HEK293 (cell line): ENCODE results near the gene OR4Q2.
"Not testable (repeated sequence)": the region's sequence is repeated elsewhere in the genome, so short reads cannot be mapped to it uniquely, and the experiment has no call there.

Experiments
- CTCF ChIA-PET: fragments of 350-600 bp; formaldehyde crosslinking; extraction: SDS; loops from one replicate; lab custom pipeline; 2021; ENCODE audit warnings: antibody characterized with exemption; lab: Yijun Ruan, JAX
- POLR2A ChIA-PET: fragments of 300-600 bp; formaldehyde crosslinking; extraction: SDS; loops from one replicate; lab custom pipeline; 2020; ENCODE audit warnings: antibody characterized with exemption, inconsistent platforms; lab: Yijun Ruan, JAX
- H3K27ac ChIP-seq: fragments of 200-500 bp; sonication (Bioruptor generic); 2 replicates; pipeline ENCODE4 v1.5.1; 2014; ENCODE audit warnings: low read depth, low read length, control low read depth, inconsistent platforms; ENCODE audit errors: extremely low read depth
- H3K36me3 ChIP-seq, 2 experiments: fragments of 200-500 bp in 1 of 2; sonication (Bioruptor generic) in 1 of 2; 1 replicate in 1 of 2; 2 replicates in 1 of 2; pipeline ENCODE4 v1.5.1; 2014 to 2017; ENCODE audit warnings: inconsistent platforms in 2 of 2, low read length in 2 of 2; ENCODE audit not compliant: control insufficient read depth in 2 of 2, insufficient read depth in 1 of 2
- H3K4me1 ChIP-seq: fragments of 200-500 bp; sonication (Bioruptor generic); 2 replicates; pipeline ENCODE4 v1.5.1; 2014; ENCODE audit warnings: mild to moderate bottlenecking, low read length, inconsistent platforms; ENCODE audit not compliant: control insufficient read depth, insufficient read depth
- H3K4me3 ChIP-seq: 2 replicates; pipeline ENCODE4 v1.5.1; 2011; ENCODE audit warnings: low read depth, mild to moderate bottlenecking, control low read depth, low read length, moderate library complexity
- H3K9me3 ChIP-seq: fragments of 200-500 bp; sonication (Bioruptor generic); 2 replicates; pipeline ENCODE4 v1.5.1; 2014; ENCODE audit warnings: low read depth, low read length, inconsistent platforms; ENCODE audit not compliant: control insufficient read depth, insufficient read depth
- FEZF1 ChIP-seq: fragments of 450-650 bp; formaldehyde crosslinking; IDR thresholded peaks from 2 replicates; pipeline ENCODE4 v1.5.1; 2016; ENCODE audit warnings: missing biosample characterization, missing genetic modification characterization
- GLIS1 ChIP-seq: fragments of 450-650 bp; formaldehyde crosslinking; IDR thresholded peaks from 2 replicates; pipeline ENCODE4 v1.5.1; 2016; ENCODE audit warnings: missing biosample characterization, missing genetic modification characterization
- MEIS1 ChIP-seq: sonication (generic); formaldehyde crosslinking; IDR thresholded peaks from 2 replicates; pipeline ENCODE4 v1.8.1; 2022; ENCODE audit warnings: missing genetic modification reagents, mild to moderate bottlenecking, borderline replicate concordance
- PATZ1 ChIP-seq: fragments of 450-650 bp; formaldehyde crosslinking; IDR thresholded peaks from 2 replicates; pipeline ENCODE4 v1.5.1; 2016; ENCODE audit warnings: missing biosample characterization, missing genetic modification characterization
- PBX3 ChIP-seq: sonication (generic); formaldehyde crosslinking; IDR thresholded peaks from 2 replicates; pipeline ENCODE4 v1.8.1; 2022; ENCODE audit warnings: mild to moderate bottlenecking, moderate library complexity, missing genetic modification reagents
- PRDM4 ChIP-seq: fragments of 450-650 bp; formaldehyde crosslinking; IDR thresholded peaks from 2 replicates; pipeline ENCODE4 v1.5.1; 2017; ENCODE audit warnings: missing biosample characterization, missing genetic modification characterization
- ZBTB48 ChIP-seq: fragments of 450-650 bp; formaldehyde crosslinking; IDR thresholded peaks from 2 replicates; pipeline ENCODE4 v1.5.1; 2016; ENCODE audit warnings: missing biosample characterization, missing genetic modification characterization
- ZNF155 ChIP-seq: fragments of 450-650 bp; formaldehyde crosslinking; IDR thresholded peaks from 2 replicates; pipeline ENCODE4 v1.5.1; 2016; ENCODE audit warnings: missing biosample characterization, missing genetic modification characterization
- ZNF16 ChIP-seq: fragments of 450-650 bp; formaldehyde crosslinking; IDR thresholded peaks from 2 replicates; pipeline ENCODE4 v1.5.1; 2016; ENCODE audit warnings: low read depth, missing biosample characterization, missing genetic modification characterization
- ZNF169 ChIP-seq: fragments of 450-650 bp; formaldehyde crosslinking; IDR thresholded peaks from 2 replicates; pipeline ENCODE4 v1.5.1; 2016; ENCODE audit warnings: missing biosample characterization, missing genetic modification characterization
- ZNF174 ChIP-seq: fragments of 450-650 bp; formaldehyde crosslinking; IDR thresholded peaks from 2 replicates; pipeline ENCODE4 v1.5.0; 2017; ENCODE audit warnings: missing biosample characterization, mild to moderate bottlenecking, missing genetic modification characterization
- ZNF184 ChIP-seq: fragments of 450-650 bp; IDR thresholded peaks from 2 replicates; pipeline ENCODE4 v1.5.1; 2018; ENCODE audit warnings: missing biosample characterization, mild to moderate bottlenecking, missing genetic modification characterization
- ZNF223 ChIP-seq: fragments of 450-650 bp; formaldehyde crosslinking; IDR thresholded peaks from 2 replicates; pipeline ENCODE4 v1.5.1; 2016; ENCODE audit warnings: missing biosample characterization, missing genetic modification characterization
- ZNF239 ChIP-seq: fragments of 450-650 bp; formaldehyde crosslinking; IDR thresholded peaks from 2 replicates; pipeline ENCODE4 v1.5.1; 2016; ENCODE audit warnings: missing biosample characterization, missing genetic modification characterization
- ZNF311 ChIP-seq: fragments of 450-650 bp; formaldehyde crosslinking; IDR thresholded peaks from 2 replicates; pipeline ENCODE4 v1.5.1; 2017; ENCODE audit warnings: missing biosample characterization, missing genetic modification characterization, borderline replicate concordance
- ZNF324 ChIP-seq: fragments of 450-650 bp; formaldehyde crosslinking; IDR thresholded peaks from 2 replicates; pipeline ENCODE4 v1.5.1; 2016; ENCODE audit warnings: missing biosample characterization, missing genetic modification characterization
- ZNF354C ChIP-seq: fragments of 450-650 bp; formaldehyde crosslinking; IDR thresholded peaks from 2 replicates; pipeline ENCODE4 v1.5.1; 2016; ENCODE audit warnings: missing biosample characterization, missing genetic modification characterization, low read depth, borderline replicate concordance
- ZNF416 ChIP-seq: fragments of 450-650 bp; formaldehyde crosslinking; IDR thresholded peaks from 2 replicates; pipeline ENCODE4 v1.5.1; 2016; ENCODE audit warnings: missing biosample characterization, missing genetic modification characterization
- ZNF501 ChIP-seq: fragments of 450-650 bp; formaldehyde crosslinking; IDR thresholded peaks from 2 replicates; pipeline ENCODE4 v1.5.1; 2016; ENCODE audit warnings: missing biosample characterization, missing genetic modification characterization
- ZNF560 ChIP-seq: fragments of 450-650 bp; formaldehyde crosslinking; IDR thresholded peaks from 2 replicates; pipeline ENCODE4 v1.5.1; 2017; ENCODE audit warnings: missing biosample characterization, missing genetic modification characterization, borderline replicate concordance
- ZNF623 ChIP-seq: fragments of 450-650 bp; formaldehyde crosslinking; IDR thresholded peaks from 2 replicates; pipeline ENCODE4 v1.5.1; 2016; ENCODE audit warnings: missing biosample characterization, missing genetic modification characterization
- ZNF654 ChIP-seq: fragments of 450-650 bp; formaldehyde crosslinking; IDR thresholded peaks from 2 replicates; pipeline ENCODE4 v1.5.1; 2016; ENCODE audit warnings: low read depth, missing biosample characterization, missing genetic modification characterization
- ZNF677 ChIP-seq: fragments of 450-650 bp; IDR thresholded peaks from 2 replicates; pipeline ENCODE4 v1.5.0; 2018; ENCODE audit warnings: missing biosample characterization, mild to moderate bottlenecking, missing genetic modification characterization, moderate library complexity
- ZNF776 ChIP-seq: fragments of 450-650 bp; formaldehyde crosslinking; IDR thresholded peaks from 2 replicates; pipeline ENCODE4 v1.5.0; 2017; ENCODE audit warnings: missing biosample characterization, missing genetic modification characterization, borderline replicate concordance

Gene OR4Q2

GRCh38 chr14:20001863-20002262, at the start of gene OR4Q2:
Gene OR4Q2 (plus strand): TSS chr14:20002163.
- ChIA-PET CTCF (interaction anchor here (0.7 kb wide), 1 partner anchor 155 kb away, joined by 3 read pairs; no protein-coding TSS in a partner anchor), POLR2A (no interaction called here)
- TF ChIP-seq ZNF184 (no peak), ZNF776 (tag by site-specific recombination) (no peak), GLIS1 (tag by site-specific recombination) (no peak), ZNF501 (tag by site-specific recombination) (no peak), FEZF1 (no peak), ZNF354C (tag by site-specific recombination) (no peak), ZNF311 (tag by site-specific recombination) (no peak), ZNF174 (tag by site-specific recombination) (no peak), ZNF560 (tag by site-specific recombination) (no peak)
- no peaks in the 10 kb centered on the region for H3K36me3 ChIP-seq
- no peak within 1 kb of the TSS for H3K27ac ChIP-seq
- H3K9me3 ChIP-seq: no peaks in the 10 kb centered on the region
- no peaks in the 10 kb centered on the region for H3K4me1 ChIP-seq
- H3K4me3 ChIP-seq: no peak within 1 kb of the TSS

- H3K9me3 ChIP-seq, POLR2A ChIA-PET, H3K4me3 ChIP-seq, H3K36me3 ChIP-seq, H3K4me1 ChIP-seq, CTCF ChIA-PET, H3K27ac ChIP-seq: not testable (repeated sequence)
These were observed 32.2 kb upstream of the OR4Q2 start for GRCh38 chr14:19969735-19970134.

GRCh38 chr14:19974844-19975243, 27.1 kb upstream of the OR4Q2 start:
- no peaks in the 10 kb centered on the region for H3K4me1 ChIP-seq
- H3K9me3 ChIP-seq: no peaks in the 10 kb centered on the region
- H3K36me3 ChIP-seq: no peaks in the 10 kb centered on the region
- no peak overlapping the region for H3K27ac ChIP-seq
- no peak overlapping the region for H3K4me3 ChIP-seq
- ChIA-PET CTCF (no interaction called here), POLR2A (no interaction called here)
- TF ChIP-seq PRDM4: no peak
- no peak for TF ChIP-seq ZNF155 (tag by site-specific recombination)
- no peak for TF ChIP-seq ZNF169 (tag by site-specific recombination)
- no peak for TF ChIP-seq ZBTB48 (tag by site-specific recombination)
- no peak for TF ChIP-seq ZNF501 (tag by site-specific recombination)
- no peak for TF ChIP-seq ZNF16
- TF ChIP-seq ZNF311 (tag by site-specific recombination): no peak
- no peak for TF ChIP-seq ZNF223 (tag by site-specific recombination)
- no peak for TF ChIP-seq ZNF623 (tag by site-specific recombination)
- TF ChIP-seq ZNF677 (tag by site-specific recombination): no peak
- no peak for TF ChIP-seq ZNF324
- no peak for TF ChIP-seq PBX3 (CRISPR knock-in tag)
- TF ChIP-seq MEIS1 (CRISPR knock-in tag): no peak
- no peak for TF ChIP-seq ZNF654 (tag by site-specific recombination)
- TF ChIP-seq ZNF416: no peak
- TF ChIP-seq ZNF239 (tag by site-specific recombination): no peak
- TF ChIP-seq PATZ1 (tag by site-specific recombination): no peak
